GM03348 (cell line): ENCODE measurements around the gene MTG2.

Experiments used
- DNase-seq: peaks from one replicate; pipeline ENCODE4 v3.0.0; 2012; ENCODE audit warnings: low spot score

The MTG2 gene

DNA sequence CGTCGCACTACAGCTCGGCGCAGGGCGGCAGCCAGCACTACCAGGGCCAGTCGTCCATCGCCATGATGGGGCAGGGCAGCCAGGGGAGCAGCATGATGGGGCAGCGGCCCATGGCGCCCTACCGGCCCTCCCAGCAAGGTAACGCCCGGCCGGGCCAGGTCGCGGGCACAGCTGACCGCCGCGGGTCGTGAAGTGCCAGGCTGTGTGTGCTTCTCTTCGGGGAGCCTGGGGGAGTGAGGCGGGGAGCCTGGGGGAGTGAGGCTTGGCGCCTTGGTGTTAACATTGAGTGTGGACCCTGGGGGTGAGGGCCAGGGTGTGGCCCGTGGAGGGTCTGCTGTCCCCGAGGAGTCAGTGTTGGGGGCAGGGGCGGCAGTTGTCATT is 19.4 kb upstream of the MTG2 start:
- DNase-seq, result no peak

DNA sequence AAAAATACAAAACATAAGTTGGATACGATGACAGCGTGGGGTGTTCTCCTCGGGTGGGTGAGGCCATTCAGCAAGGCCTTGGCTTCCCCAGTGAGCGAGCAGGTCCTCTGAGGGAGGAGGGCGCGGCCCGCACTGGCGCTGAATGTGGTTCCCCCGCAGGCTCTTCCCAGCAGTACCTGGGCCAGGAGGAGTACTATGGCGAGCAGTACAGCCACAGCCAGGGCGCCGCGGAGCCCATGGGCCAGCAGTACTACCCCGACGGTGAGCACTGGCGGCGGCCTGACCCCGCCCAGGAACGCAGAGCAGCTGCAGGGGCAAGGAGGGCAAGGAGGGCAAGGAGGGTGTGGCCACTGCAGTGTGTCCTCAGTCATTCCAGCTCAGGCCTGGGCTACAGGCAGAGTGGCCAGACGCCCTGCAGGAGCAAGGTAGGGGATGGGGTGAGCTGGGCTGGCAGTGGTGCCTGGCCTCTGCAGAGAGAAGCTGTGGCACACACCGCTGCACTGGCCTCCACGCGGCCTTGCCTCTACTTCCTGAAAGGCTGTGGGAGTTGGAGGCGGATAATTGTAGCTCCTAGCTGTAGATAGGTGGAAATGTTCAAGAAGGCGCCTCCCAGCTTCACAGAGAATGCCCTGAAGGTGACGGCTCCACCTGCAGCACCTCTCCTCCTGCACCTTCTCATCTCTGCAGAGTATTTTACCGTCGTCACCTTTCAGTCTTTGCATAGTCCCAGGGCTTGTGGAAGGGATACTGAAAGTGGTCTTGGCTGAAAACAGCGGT is 18.7 kb upstream of the MTG2 start:
- DNase-seq, result no peak

DNA sequence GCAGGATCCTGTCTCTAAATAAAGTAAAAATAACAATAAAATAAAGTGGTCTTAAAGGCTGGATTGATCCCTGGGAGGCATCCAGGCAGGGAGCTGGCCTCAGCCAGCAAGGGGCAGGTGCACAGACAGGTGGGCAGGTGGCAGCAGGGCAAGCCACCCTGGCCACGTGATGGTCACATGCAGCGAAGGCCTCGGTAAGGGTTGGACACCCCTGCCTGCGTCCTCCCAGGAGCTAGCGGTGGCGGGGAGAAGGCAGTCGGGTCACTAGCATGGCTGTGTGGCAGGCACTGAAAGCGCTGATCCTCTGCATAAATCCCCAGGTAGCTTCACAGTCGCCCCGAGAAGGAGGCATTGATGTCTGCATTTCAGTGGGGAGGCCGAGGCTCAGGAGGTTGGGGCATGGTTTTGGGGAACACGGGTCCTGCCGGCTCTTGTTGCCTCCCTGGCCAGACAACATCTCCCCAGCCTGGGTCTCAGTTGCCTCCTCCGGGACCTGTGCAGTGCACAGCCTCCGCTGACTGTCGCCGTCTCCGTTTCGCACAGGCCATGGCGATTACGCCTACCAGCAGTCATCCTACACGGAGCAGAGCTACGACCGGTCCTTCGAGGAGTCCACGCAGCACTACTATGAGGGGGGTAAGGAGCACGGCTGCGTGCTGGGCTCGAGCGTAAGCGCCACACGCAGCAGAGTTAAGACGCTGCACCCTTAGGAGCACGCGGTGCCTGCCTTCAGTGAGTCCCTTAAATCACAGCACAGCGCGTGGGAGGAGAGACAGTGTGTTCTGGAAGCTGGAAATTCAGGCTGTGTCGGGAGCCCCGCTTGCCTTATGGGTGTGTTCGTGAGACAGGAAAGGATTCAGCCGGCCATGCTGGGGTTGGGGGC is 17.7 kb upstream of the MTG2 start:
- no peak for DNase-seq

DNA sequence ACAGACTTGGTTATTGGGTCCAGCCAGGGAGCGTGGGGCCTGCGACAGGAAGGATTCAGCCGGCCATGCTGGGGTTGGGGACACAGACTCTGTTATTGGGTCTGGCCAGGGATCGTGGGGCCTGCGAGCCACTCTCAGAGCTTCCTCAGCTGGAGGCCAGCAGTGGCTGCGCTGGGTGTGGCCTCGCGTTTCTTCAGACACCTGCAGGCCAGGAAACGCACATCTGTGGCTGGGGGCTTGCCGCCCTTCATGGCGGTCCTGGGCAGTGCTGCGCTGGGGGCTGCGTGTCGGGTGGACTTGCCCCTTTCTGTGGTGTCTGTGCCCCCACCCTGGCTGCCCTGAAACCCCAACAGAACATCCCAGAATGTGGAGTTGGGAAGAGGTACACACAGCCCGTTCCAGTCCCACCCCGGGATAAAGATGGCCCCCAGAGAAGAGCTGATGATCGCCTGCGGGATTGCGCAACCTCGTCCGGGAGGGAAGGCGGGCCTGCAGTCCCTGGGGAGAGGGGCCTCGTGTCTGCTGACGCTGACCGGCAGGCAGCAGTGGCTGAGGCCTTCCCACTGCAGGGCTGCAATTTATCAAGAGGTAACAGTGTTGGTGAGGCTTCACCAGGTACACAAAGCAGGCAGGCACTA is 16.9 kb upstream of the MTG2 start:
- no peak for DNase-seq

DNA sequence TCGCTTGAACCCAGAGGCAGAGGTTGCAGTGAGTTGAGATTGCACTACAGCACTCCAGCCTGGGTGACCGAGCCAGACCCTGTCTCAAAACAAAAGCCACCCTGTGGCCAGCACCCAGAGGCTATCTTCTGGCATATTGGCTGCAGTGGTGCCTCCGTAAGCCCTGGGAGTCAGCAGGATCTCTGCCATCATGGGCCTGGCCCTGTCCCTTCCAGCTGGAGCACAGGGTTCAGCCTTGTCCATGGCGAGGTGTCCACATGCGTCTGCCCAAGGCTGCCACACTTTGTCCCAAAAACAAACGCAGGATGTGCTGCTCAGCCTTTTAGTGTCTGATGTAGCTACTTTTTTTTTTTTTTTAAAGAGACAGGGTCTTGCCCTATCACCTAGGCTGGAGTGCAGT is 15.4 kb upstream of the MTG2 start:
- DNase-seq, result no peak

DNA sequence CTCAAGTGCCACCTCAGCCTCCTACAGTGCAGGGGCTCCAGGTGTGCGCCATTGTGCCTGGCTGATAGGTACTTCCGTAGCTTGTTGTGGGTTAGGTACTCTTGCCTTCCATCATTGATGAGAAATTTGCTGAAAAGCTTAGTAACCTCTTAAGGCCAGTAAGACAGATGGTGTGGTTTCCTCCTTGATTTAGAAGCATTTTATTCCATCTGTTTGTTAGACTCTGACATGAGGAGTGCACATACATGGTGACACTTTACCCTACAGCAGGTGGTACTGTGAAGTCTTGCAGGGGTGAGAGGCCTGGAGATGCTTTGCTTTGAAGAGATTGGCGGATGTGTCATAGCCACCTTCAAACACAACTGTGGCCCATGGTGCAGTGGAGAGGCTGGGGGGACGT is 14.8 kb upstream of the MTG2 start:
- no peak for DNase-seq

DNA sequence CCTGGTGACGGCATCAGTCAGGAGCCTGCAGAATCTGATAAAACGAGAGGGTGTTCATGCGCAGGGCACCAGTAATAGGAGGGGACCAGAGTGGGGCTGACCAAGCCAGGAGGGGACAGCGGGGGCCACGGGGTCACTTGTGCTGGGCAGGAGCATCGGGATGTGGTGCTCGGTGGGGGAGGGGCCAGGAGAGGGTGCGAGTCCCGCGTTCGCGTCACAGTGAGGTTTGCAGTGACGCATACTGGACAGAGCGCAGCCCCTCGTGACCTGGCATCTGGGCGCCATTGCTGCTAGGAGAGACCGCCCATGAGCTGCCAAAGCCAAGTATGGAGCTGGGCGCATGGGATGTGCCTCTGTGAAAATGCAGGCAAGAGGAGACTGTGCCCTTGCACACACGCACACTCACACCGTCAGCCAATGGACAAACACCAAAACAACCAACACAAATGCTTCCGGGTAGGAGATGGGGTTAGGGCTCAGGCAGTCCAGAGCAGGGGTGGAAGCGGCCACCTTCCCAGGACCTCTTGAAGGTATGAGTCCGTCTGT is 13.9 kb upstream of the MTG2 start:
- no peak for DNase-seq

DNA sequence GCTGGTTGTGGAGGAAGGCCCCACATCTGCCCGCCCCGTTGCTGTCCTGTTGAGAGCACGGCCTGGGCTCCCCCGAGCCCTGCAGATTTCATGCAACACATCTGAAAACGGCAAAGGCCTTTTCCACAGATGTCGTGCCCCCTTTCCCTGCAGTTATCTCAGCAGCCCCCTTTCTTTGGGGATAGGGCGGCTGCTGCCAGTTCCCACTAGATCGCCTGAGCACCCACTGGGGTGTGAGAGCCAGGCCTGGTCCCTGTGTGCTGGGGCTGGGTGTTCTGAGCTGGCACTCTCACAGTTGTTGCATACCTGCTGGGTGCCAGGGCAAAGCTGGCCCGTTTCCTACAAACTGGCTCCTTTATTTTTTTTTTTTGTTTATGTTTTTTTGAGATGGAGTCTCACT is 12.3 kb upstream of the MTG2 start:
- DNase-seq, result no peak

DNA sequence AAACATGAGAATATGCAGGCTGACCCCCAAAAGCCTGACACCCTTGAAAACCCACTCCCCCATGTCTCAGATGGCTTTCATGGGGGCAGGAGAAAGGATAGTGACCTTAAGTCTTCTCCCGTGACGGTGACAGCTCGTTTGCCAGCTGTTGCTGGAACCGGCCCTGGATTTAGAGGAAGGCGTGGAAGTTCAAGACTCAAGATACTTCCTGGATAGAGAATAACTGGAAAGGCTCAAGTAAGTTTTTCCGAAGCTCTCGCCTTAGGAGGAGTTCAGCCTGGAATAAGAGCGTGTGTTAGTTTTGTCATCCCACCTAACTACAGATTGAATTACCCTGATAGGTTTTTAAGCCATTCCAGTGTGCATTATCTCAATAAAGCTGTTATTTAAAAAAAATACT is 11.6 kb upstream of the MTG2 start:
- no peak for DNase-seq

DNA sequence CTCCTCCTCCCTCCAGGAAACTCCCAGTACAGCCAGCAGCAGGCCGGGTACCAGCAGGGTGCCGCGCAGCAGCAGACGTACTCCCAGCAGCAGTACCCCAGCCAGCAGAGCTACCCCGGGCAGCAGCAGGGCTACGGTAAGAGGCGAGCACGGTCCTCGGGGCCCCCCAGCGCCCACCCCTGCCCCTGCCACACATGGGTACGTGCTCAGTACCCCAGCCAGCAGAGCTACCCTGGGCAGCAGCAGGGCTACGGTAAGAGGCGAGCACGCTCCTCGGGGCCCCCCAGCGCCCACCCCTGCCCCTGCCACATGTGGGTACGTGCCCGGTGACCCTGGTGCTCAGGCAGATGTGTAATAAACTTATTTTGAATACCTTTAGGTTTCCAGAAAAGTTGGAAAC is 10.2 kb upstream of the MTG2 start:
- DNase-seq, result no peak

DNA sequence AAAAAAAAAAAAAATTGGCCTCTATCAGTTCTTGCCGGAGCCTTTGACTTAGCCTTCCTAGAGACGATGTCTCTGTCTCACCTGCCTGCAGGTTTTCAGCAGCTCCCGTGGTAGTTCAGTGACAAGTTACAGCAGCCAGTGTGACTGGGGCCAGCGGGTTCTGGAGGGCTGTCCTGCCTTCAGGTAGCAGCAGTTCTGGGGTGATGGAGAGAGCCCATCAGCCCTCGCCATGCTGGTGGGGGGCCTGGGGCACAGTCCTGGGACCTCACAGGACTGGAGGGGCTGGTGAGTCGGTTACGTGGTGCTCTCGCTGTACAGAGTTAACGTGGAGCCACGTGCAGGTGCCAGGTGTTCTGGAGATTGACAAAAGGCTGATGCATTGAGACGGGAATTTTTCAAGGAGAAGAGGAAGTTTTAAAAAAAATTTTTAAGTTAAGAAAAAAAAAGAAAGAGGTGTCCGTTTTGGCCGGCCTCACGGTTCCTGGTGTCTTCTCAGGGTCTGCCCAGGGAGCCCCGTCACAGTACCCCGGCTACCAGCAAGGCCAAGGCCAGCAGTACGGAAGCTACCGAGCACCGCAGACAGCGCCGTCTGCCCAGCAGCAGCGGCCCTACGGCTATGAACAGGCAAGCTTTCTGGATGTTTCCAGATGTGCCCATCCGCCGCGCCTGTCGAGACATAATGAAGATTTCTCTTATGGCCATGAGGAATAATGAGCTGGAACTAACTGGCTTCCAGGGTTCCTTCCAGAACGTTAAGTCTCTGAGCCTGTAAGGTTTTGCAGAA is 8.6 kb upstream of the MTG2 start:
- no peak for DNase-seq

DNA sequence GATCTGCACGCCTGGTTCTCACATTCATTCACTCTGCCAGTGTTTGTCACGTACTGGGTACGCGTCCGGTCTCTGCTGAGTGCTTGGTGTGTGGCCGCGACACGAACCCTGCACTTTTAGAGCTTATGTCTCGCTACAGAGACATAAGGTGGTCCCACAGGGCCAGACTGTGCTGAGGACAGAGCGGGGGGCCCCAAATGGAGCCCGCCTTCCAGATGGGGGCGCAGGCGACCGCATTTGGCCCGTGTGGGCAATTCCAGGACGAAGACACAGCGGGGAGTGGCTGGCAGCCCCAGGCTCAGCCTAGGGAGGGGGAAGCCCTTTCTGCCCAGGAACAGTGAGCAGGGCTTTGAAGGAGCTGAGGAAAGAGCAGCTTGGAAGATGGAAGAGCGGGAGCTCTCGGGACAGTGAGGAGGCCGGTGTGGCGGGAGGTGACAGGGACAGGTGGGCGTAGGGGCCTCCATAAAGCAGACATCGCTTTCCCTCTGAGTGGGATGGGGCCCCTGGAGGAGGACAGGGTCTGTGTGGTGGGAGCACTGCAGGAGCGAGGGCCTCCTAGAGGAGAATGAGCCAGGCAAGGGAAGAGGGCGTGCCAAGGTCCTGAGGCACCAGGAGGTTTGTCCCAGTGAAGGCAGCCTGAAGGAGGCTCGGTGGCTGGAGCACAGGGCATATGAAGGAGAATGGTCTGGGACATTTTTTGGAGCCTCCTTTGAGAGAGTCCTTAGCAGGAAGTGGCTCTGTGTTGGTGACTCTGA is 7.8 kb upstream of the MTG2 start:
- no peak for DNase-seq

DNA sequence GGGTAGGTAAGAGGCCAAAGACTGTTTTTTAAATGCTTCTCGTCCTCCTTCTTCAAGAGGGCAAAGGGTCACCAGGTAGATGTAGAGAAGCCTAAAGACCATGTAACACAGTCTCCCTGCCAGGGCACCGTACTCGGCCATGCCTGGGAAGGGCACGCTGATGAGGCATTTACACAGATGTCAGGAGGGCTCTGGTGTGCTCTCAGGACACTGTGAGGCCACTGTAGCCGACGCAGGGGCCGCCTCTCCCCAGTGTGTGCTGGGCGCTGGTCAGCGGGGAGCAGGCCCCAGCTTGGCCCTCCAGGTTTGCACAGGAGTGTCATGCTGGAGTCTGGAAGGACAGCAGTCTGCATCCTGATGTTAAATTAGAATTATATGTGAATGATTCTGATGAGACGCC is 7.1 kb upstream of the MTG2 start:
- no peak for DNase-seq

DNA sequence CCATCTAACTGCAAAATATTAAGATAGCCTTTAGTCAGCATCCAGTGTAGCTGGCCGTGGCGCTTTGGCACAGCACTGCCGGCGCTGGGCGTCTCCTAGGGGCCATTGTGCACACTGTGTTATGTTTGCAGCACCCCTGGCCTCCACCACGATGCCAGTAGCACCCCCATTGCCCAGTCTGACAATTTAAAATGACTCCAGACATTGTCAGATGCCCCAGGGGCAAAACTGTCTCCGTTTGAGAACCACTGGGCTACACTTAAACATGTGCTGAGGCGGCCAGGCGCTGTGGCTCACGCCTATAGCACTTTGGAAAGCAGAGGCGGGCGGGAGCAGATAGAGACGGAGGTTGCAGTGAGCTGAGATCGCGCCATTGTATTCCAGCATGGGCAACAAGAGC is 6.0 kb upstream of the MTG2 start:
- no peak for DNase-seq

DNA sequence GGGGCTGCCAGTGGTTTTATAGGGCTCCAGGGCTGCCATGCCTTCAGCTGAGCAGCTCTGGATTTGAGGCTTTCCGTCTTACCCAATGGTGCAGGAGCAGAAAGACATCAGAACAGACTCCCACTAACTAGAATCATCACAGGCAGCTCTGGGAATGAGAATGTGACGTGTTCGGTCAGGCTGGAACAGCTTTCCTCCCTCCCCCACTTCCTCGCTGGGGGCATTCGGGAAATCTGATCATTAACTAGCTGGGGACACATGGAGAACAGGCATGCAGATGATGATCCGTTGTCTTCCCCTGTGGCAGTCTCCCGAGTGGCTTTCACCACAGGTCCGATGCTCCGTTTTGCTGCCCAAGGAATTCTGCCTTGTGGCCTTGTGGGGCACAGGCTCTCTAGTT is 5.5 kb upstream of the MTG2 start:
- no peak for DNase-seq

DNA sequence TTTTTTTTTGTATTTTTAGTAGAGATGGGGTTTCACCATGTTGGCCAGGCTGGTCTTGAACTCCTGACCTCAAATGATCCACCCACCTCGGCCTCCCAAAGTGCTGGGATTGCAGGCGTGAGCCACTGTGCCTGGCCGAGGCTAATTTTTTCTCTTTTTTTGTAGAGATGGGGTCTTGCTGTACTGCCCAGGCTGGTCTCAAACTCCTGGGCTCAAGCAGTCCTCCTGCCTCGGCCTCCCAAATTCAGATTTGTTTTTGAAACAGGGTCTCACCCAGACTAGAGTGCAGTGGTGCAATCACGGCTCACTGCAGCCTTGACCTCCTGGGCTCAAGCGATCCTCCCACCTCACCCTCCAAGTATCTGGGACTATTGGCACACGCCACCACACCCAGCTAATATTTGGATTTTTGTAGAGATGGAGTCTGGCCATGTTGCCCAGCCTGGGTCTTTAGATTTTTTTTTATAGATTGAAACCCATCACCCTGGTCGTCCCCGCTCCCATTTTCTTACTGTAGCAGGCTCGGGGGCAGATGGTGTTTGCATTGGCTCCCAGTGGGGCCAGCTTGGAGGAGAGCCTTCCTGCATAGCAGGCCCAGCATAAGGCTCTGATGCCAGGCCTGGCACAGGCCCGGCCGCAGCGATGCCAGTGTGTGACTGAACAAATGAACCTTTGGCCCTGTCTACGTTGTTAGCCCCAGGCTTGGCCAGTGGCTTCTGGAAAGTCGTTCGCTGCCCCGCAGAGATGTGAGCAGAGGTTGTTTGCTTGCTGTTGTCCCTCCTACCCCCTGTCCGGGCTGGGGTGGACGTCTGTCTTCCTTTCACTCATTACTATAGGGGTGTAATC is 4.3 kb upstream of the MTG2 start:
- DNase-seq, result no peak

DNA sequence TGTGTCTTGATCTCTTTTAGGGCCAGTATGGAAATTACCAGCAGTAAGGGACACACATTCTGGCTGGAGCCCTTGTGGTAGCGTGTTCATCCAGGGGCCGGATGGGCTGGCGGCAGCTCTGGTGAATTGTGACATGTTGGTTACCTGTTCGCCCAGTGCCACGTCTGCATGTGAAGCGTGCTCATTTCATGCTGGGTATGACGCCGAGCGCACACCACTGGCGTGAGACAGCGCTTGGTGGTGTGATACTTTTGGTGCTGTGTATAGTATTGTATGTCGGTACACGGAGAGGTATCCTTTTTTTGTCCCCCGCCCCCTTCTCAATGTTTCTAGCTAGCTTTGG is 3.7 kb upstream of the MTG2 start:
- DNase-seq, result no peak

DNA sequence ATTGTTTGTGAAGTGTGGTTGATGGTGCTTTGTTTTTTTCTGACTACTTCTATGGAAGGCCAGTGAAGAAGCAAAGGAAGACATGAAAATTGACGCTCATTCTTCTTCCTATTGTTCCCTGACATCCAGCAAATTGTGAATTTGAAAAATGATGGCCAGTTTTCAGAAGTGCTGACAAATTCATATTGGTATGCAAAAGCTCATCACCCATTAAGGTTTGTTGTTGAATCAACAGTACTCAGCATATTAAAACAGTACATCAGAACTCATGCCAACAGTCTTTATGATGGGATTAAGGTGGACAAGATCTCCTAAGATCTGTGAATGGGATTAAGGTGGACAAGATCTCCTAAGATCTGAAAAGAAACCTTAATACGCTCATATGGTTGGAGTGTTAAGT is 1.0 kb upstream of the MTG2 start:
- no peak for DNase-seq

DNA sequence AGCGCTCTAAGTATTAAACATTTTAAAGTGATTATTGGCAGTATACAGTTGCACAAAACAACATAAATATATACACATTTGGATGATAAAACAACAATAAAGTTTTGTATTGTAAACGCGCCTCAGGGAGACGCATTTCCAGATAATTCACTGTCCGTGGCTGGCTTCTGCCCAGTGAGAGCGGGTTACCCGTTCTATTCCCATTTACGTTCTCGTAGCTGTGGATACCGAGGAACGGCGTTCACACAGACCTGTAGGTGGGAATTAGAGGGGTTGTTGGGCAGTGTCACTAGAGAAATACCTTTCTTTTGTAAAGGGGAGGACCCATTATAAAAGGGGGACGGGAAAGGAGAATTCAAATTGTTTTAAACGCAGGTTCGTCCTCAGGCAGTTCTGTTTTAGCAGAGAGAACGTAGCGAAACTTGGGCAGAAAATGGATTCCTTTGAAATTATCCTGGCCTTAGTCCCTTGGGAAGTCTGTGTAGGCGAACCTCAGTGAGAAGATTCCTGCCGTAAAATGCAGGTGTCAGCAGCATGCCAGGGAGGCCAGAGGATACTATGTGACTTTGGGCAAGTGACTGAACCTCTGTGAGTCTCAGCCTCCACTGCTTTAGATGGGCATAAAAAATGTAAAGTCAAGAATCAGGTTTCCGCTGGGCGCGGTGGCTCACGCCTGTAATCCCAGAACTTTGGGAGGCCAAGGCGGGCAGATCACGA is 756 bp downstream of the MTG2 start:
- DNase-seq, result peak; percentile 44

DNA sequence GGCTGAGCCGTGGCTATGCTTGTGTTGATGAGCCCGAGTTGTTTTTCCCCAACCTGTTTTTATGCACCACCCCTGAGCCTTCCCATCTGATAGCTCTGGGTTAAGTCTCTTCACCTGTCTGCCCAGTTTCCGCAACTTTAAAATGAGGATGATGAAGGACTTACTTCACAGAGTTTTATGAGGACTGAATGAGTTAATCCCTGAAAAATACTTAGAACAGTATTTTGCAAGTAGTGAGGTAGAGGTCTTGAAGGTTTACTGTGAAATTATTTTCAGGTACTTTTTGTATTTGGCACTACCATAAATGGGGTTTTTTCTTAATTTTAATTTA is 3.2 kb downstream of the MTG2 start:
- no peak for DNase-seq
